ENCODE results near the gene DRP2. TPM values are rescaled to one million over a fixed set of nuclear protein-coding genes. Genes with fewer than 3 reads are reported as not detected.

Gene DRP2
- total RNA-seq, 6 donors from 2014 or later: 0.07 TPM; not detected in 5

- TF ChIP-seq EP300 (IDR thresholded peaks at IDR 0.05): no peak
- no peak for TF ChIP-seq CTCF (IDR thresholded peaks at IDR 0.05)
- TF ChIP-seq POLR2A (IDR thresholded peaks at IDR 0.05): no peak
- H3K9me3 ChIP-seq: no peaks in the 10 kb centered on the region
- ATAC-seq (ENCODE audit: low FRiP score in 2 of 2) (peak in 1 of 2 donors; percentile 46), DNase-seq (peak in 1 of 2 donors; percentile 77)
- H3K4me3 ChIP-seq: peak overlapping the region in 3 of 4 donors; percentile 15 to 29 (median 25)
- H3K27ac ChIP-seq: no peak overlapping the region
- no peaks in the 10 kb centered on the region for H3K4me1 ChIP-seq
- 48 to 100% methylated on average over 1 to 49 of the region's 50 CpGs for WGBS, 2 donors
- no peaks in the 10 kb centered on the region for H3K36me3 ChIP-seq
- H3K27me3 ChIP-seq: no peaks in the 10 kb centered on the region
These were observed 28.3 kb upstream of the DRP2 start for GRCh38 chrX:101191217-101191750.

GRCh38 chrX:101195442-101196173, 24.0 kb upstream of the DRP2 start:
- H3K36me3 ChIP-seq: no peaks in the 10 kb centered on the region
- H3K27me3 ChIP-seq: no peaks in the 10 kb centered on the region
- DNase-seq (no peak), ATAC-seq (ENCODE audit: low FRiP score in 2 of 2) (no peak)
- no peaks in the 10 kb centered on the region for H3K9me3 ChIP-seq
- 63 to 69% methylated on average over 3 of the region's 3 CpGs for WGBS, 2 donors
- no peaks in the 10 kb centered on the region for H3K4me1 ChIP-seq
- no peak overlapping the region for H3K4me3 ChIP-seq
- no peak overlapping the region for H3K27ac ChIP-seq
- TF ChIP-seq POLR2AphosphoS5 (IDR thresholded peaks at IDR 0.05): no peak
- TF ChIP-seq CTCF (IDR thresholded peaks at IDR 0.05): no peak
- no peak for TF ChIP-seq EP300 (IDR thresholded peaks at IDR 0.05)
- no peak for TF ChIP-seq POLR2A (IDR thresholded peaks at IDR 0.05)

- no peak overlapping the region for H3K4me3 ChIP-seq
- 32 to 50% methylated on average over 2 of the region's 2 CpGs for WGBS, 2 donors
- DNase-seq: no peak
- no peak for ATAC-seq (ENCODE audit: low FRiP score in 2 of 2)
- H3K36me3 ChIP-seq: no peaks in the 10 kb centered on the region
- no peaks in the 10 kb centered on the region for H3K27me3 ChIP-seq
- H3K27ac ChIP-seq: no peak overlapping the region
- H3K4me1 ChIP-seq: peaks cover 0 to 5% (median 0%) of the 10 kb centered on the region in 4 donors
- TF ChIP-seq EP300 (IDR thresholded peaks at IDR 0.05) (no peak), CTCF (IDR thresholded peaks at IDR 0.05) (no peak), POLR2A (IDR thresholded peaks at IDR 0.05) (no peak), POLR2AphosphoS5 (IDR thresholded peaks at IDR 0.05) (no peak)
- H3K9me3 ChIP-seq: no peaks in the 10 kb centered on the region
These were observed 15.7 kb upstream of the DRP2 start for GRCh38 chrX:101203761-101204351.

- no peaks in the 10 kb centered on the region for H3K27me3 ChIP-seq
- peak in 1 of 2 donors; percentile 44 for ATAC-seq (ENCODE audit: low FRiP score in 2 of 2)
- whole genome bisulfite sequencing, 2 donors: 44 to 50% methylated on average over 3 of the region's 3 CpGs
- no peaks in the 10 kb centered on the region for H3K9me3 ChIP-seq
- TF ChIP-seq POLR2AphosphoS5 (IDR thresholded peaks at IDR 0.05): no peak
- TF ChIP-seq CTCF (IDR thresholded peaks at IDR 0.05): peak in 5 of 6 experiments; percentile 14 to 31 (median 23)
- no peak for TF ChIP-seq EP300 (IDR thresholded peaks at IDR 0.05)
- H3K4me3 ChIP-seq: no peak overlapping the region
- H3K27ac ChIP-seq: no peak overlapping the region
- peaks cover 0 to 5% (median 0%) of the 10 kb centered on the region in 4 donors for H3K4me1 ChIP-seq
- no peaks in the 10 kb centered on the region for H3K36me3 ChIP-seq
- DNase-seq: no peak
These were observed 13.1 kb upstream of the DRP2 start for GRCh38 chrX:101206471-101206870.
